Right atrium auricular region (tissue), 2 donors: ENCODE results near the gene RANBP2. TPM values are rescaled to one million over a fixed set of nuclear protein-coding genes. Genes with fewer than 3 reads are reported as not detected.

Experiments used
- DNase-seq: peaks from one replicate; pipeline ENCODE4 v3.0.0-alpha.2; 2019; ENCODE audit warnings: low spot score
- H3K27ac ChIP-seq, 2 donors: fragments of 200-600 bp; sonication (generic); 1 replicate in 1 of 2; 2 replicates in 1 of 2; pipeline ENCODE4 v1.5.1; 2016 to 2019
- H3K27me3 ChIP-seq, 2 donors: fragments of 200-600 bp; sonication (generic); one replicate each; pipeline versions ENCODE4 v1.5.1 to v1.6.0; 2017 to 2019
- H3K36me3 ChIP-seq: fragments of 200-600 bp; sonication (generic); one replicate; pipeline ENCODE4 v1.5.1; 2016
- H3K4me1 ChIP-seq, 2 donors: fragments of 200-600 bp; sonication (generic); one replicate each; pipeline versions ENCODE4 v1.5.1 to v1.6.0; 2017 to 2019
- H3K4me3 ChIP-seq, 2 donors: fragments of 200-600 bp; sonication (generic); 1 replicate in 1 of 2; 2 replicates in 1 of 2; pipeline ENCODE4 v1.5.1; 2017 to 2019; ENCODE audit warnings: mild to moderate bottlenecking in 1 of 2, moderate library complexity in 1 of 2
- H3K9me3 ChIP-seq, 2 donors: fragments of 200-600 bp; sonication (generic); one replicate each; pipeline ENCODE4 v1.5.1; 2019
- total RNA-seq, 2 donors: library from RNA; depleted of rRNA; stranded (reverse); fragments of >200 nt; gene quantifications; one replicate each; pipeline ENCODE4 v1.1.0, GENCODE V29; 2016
- TF ChIP-seq, protein P1 (sequence below), 2 donors: fragments of 200-600 bp; sonication (generic); IDR thresholded peaks; one replicate each; pipeline ENCODE4 v1.5.1; 2019; ENCODE audit warnings: antibody characterized with exemption in 2 of 2

Gene RANBP2
- total RNA-seq, 2 donors from 2014 or later = 45.8 to 52.4 TPM

DNA sequence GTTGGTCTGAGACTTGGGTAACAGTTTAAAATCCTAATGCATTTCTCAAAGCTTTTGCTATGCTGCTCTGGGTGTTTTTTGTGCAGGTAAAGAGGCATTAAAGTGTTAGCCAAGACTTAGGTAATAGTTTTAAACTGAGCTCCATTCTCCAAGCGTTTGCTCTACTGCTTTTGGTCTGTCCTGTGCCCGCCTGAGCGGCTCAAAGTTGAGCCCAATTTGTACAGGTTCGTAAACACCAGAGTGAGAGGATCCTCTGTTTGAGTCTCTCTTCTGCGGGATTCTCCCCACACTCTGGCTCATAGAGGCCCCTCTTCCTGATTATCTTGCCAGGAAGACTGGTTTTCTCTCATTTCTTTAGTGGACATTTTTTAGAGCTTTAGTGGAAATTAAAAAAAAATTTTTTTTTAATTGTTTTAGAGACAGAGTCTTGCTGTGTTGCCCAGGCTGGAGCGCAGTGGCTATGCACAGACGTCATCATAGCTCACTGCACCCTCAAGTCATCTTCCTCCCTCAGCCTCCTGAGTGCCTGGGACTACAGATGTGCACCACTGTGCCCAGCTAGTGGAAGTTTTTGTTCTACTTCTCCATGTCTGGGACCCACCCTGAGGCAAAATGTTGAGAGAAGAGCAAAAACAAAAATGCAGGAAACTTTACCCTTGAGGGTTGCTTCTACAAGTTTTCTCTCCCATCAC is 83.9 kb downstream of the RANBP2 start:
- H3K36me3 ChIP-seq = peaks cover 9% of the 10 kb centered on the region
- no peak for DNase-seq
- no peaks in the 10 kb centered on the region for H3K27me3 ChIP-seq
- TF ChIP-seq, protein P1, sequence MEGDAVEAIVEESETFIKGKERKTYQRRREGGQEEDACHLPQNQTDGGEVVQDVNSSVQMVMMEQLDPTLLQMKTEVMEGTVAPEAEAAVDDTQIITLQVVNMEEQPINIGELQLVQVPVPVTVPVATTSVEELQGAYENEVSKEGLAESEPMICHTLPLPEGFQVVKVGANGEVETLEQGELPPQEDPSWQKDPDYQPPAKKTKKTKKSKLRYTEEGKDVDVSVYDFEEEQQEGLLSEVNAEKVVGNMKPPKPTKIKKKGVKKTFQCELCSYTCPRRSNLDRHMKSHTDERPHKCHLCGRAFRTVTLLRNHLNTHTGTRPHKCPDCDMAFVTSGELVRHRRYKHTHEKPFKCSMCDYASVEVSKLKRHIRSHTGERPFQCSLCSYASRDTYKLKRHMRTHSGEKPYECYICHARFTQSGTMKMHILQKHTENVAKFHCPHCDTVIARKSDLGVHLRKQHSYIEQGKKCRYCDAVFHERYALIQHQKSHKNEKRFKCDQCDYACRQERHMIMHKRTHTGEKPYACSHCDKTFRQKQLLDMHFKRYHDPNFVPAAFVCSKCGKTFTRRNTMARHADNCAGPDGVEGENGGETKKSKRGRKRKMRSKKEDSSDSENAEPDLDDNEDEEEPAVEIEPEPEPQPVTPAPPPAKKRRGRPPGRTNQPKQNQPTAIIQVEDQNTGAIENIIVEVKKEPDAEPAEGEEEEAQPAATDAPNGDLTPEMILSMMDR (IDR thresholded peaks at IDR 0.05) = no peak
- H3K27ac ChIP-seq = no peak overlapping the region
- no peak overlapping the region for H3K4me3 ChIP-seq
- no peaks in the 10 kb centered on the region for H3K9me3 ChIP-seq
- no peaks in the 10 kb centered on the region for H3K4me1 ChIP-seq

DNA sequence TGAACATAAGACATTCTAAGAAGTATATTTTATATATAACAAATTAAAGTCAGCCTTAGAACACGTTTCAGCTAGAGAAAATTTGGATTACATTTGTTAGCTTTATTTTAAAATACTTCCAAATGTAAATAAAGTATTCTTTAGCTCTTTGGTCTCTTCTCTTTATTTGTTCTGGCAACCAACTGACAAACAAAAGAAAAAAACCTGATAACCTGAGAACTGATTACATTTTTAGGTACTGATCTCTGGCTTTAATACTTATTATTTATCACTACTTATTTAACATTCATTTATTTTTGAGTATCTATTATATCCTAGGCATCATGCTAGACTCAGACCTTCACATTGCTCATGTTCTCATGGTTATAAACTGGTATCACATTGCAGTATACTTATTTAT is 85.8 kb downstream of the RANBP2 start:
- no peak for DNase-seq
- Histone ChIP-seq H3K27ac (no peak overlapping the region), H3K36me3 (peaks cover 9% of the 10 kb centered on the region), H3K4me1 (no peaks in the 10 kb centered on the region), H3K9me3 (peaks cover 0 to 10% of the 10 kb centered on the region in 2 donors), H3K27me3 (no peaks in the 10 kb centered on the region), H3K4me3 (no peak overlapping the region)
- TF ChIP-seq, protein P1 (IDR thresholded peaks at IDR 0.05) = no peak

DNA sequence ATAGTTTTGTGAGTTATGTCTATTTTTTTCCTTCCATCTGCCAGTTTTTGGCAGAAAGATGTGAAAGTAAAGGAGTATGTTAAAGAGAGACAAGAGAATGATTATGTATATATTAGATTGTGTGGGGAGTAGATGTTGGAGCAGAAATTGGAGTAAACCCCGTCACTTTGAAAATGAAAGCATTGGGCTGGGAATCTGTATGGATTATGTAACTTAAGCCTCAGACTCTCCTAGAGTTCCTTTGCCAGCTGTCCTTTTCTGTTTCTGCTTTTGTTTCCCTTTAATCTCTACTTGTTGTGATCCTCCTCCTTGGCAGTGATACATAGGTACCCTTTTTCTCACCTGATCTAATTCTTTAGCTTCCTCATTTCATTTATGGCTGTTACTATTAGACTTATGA is 86.5 kb downstream of the RANBP2 start:
- TF ChIP-seq, protein P1 (IDR thresholded peaks at IDR 0.05) = no peak
- Histone ChIP-seq H3K36me3 (peaks cover 9% of the 10 kb centered on the region), H3K4me1 (no peaks in the 10 kb centered on the region), H3K4me3 (no peak overlapping the region), H3K27me3 (no peaks in the 10 kb centered on the region), H3K9me3 (peaks cover 0 to 12% of the 10 kb centered on the region in 2 donors), H3K27ac (no peak overlapping the region)
- DNase-seq = no peak

DNA sequence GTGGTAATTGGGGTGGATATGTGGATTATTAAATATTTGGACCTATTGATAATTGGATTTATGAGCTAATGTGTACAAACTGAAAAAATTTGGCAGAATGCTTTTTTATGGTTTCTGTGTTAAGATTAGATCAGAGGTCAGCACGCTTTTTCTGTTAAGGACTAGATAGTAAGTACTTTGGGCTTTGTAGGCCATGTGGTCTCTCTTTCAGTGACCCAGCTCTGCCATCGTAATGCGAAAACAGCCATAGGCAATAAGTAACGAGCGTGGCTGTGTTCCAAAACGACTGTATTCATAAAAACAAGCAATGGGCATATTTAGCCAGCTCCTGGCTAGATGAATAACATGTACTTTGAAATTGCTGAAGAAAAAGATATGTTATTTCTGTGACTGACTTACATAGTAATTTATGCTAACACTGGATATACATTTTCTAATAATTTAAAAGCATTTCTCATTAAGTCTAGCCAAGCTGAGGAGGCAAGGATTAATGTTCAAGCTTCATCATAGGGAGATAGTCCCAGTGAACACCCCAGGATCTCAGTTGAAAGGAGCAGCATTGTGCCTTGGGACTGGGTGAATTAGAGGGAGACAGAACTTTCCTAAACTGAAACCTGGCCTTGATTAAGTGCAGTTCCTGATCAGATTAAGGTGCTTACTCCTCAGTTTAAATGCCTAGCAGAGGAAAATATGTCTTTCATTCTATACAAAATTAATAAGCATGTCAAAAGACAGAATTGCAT is 87.3 kb downstream of the RANBP2 start:
- Histone ChIP-seq H3K4me1 (no peaks in the 10 kb centered on the region), H3K27me3 (no peaks in the 10 kb centered on the region), H3K9me3 (peaks cover 0 to 12% of the 10 kb centered on the region in 2 donors), H3K4me3 (no peak overlapping the region), H3K36me3 (peaks cover 9% of the 10 kb centered on the region), H3K27ac (no peak overlapping the region)
- no peak for DNase-seq
- TF ChIP-seq, protein P1 (IDR thresholded peaks at IDR 0.05) = no peak

DNA sequence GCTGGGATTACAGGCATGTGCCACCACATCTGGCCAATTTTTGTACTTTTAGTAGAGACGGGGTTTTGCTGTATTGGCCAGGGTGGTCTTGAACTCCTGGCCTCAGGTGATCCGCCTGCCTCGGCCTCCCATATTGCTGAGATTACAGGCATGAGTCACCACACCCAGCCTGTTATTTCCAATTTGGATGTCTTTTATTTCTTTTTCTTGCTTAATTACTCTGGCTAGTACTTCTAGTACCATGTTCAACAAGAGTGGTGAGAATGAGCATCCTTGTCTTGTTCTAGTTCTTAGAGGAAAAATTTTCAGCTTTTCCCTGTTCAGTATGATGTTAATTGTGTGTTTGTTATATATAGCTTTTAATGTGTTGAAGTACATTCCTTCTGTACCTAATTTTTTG is 90.7 kb downstream of the RANBP2 start:
- H3K27ac ChIP-seq = no peak overlapping the region
- TF ChIP-seq, protein P1 (IDR thresholded peaks at IDR 0.05) = no peak
- H3K4me3 ChIP-seq = no peak overlapping the region
- DNase-seq = no peak
- peaks cover 9% of the 10 kb centered on the region for H3K36me3 ChIP-seq
- H3K9me3 ChIP-seq = peaks cover 0 to 12% of the 10 kb centered on the region in 2 donors
- H3K27me3 ChIP-seq = no peaks in the 10 kb centered on the region
- no peaks in the 10 kb centered on the region for H3K4me1 ChIP-seq
